CD4-positive, alpha-beta memory T cell (primary cell): ENCODE measurements around the gene HMMR. TPM values are rescaled to one million over a fixed set of nuclear protein-coding genes. Genes with fewer than 3 reads are reported as not detected.
A peak's percentile ranks its signal among the peaks of the same experiment; 100 is the strongest.

ENCODE experiments used
- CTCF ChIA-PET: fragments of 350-600 bp; sonication (Branson Sonifier 250); formaldehyde crosslinking; loops from one replicate; lab custom pipeline; 2021; ENCODE audit warnings: inconsistent platforms; ENCODE audit not compliant: partially characterized antibody; lab: Charles Lee
- POLR2A ChIA-PET: fragments of 350-600 bp; sonication (Branson Sonifier 250); formaldehyde crosslinking; loops from one replicate; lab custom pipeline; 2021; ENCODE audit not compliant: partially characterized antibody; lab: Charles Lee
- DNase-seq, 5 donors: peaks; one replicate each; pipeline versions ENCODE4 v3.0.0 to v3.0.0-alpha.2; 2020 to 2022; ENCODE audit warnings: mixed read lengths in 1 of 5
- H3K27ac ChIP-seq: one replicate; pipeline ENCODE4 v1.7.0; 2013; ENCODE audit warnings: low read depth, low read length
- H3K27me3 ChIP-seq: 2 replicates; pipeline ENCODE4 v1.7.0; 2013; ENCODE audit warnings: mild to moderate bottlenecking, low read length, moderate library complexity; ENCODE audit not compliant: insufficient read depth
- H3K36me3 ChIP-seq: 2 replicates; pipeline ENCODE4 v1.7.0; 2013; ENCODE audit warnings: mild to moderate bottlenecking, low read length, moderate library complexity; ENCODE audit not compliant: insufficient read depth
- H3K4me1 ChIP-seq: 2 replicates; pipeline ENCODE4 v1.7.0; 2013; ENCODE audit warnings: mild to moderate bottlenecking, low read length, moderate library complexity; ENCODE audit not compliant: insufficient read depth
- H3K4me3 ChIP-seq, 2 donors: one replicate each; pipeline ENCODE4 v1.7.0; 2013; ENCODE audit warnings: low read length in 2 of 2, mild to moderate bottlenecking in 1 of 2
- H3K9me3 ChIP-seq, 2 donors: one replicate each; pipeline ENCODE4 v1.7.0; 2013; ENCODE audit warnings: low read length in 2 of 2, control low read depth in 1 of 2; ENCODE audit not compliant: control insufficient read depth in 1 of 2
- H3K27ac Mint-ChIP-seq, 7 donors: one replicate each; pipeline ENCODE4 v1.8.0; 2020 to 2021; ENCODE audit warnings: mixed read lengths in 7 of 7, mild to moderate bottlenecking in 6 of 7, inconsistent platforms in 3 of 7, moderate library complexity in 3 of 7
- H3K27me3 Mint-ChIP-seq, 2 donors: one replicate each; pipeline ENCODE4 v1.8.0; 2020 to 2021; ENCODE audit warnings: mixed read lengths in 2 of 2
- H3K36me3 Mint-ChIP-seq, 2 donors: one replicate each; pipeline ENCODE4 v1.8.0; 2020 to 2021; ENCODE audit warnings: mixed read lengths in 2 of 2, inconsistent platforms in 1 of 2, mild to moderate bottlenecking in 1 of 2
- H3K4me1 Mint-ChIP-seq, 4 donors: one replicate each; pipeline ENCODE4 v1.8.0; 2020 to 2021; ENCODE audit warnings: mixed read lengths in 4 of 4, mild to moderate bottlenecking in 1 of 4
- H3K4me3 Mint-ChIP-seq, 8 donors: one replicate each; pipeline ENCODE4 v1.8.0; 2020 to 2021; ENCODE audit warnings: mixed read lengths in 8 of 8, mild to moderate bottlenecking in 7 of 8, moderate library complexity in 6 of 8, inconsistent platforms in 3 of 8
- H3K9me3 Mint-ChIP-seq, 8 donors: one replicate each; pipeline ENCODE4 v1.8.0; 2020 to 2021; ENCODE audit warnings: mixed read lengths in 8 of 8, mild to moderate bottlenecking in 5 of 8, inconsistent platforms in 3 of 8, moderate library complexity in 1 of 8
- intact Hi-C: fragments of 100-400 bp; cut with micrococcal nuclease; formaldehyde crosslinking; loops from one replicate; pipeline ENCODE4 v1.15.1; 2023
- polyA plus RNA-seq, 2 donors: library from polyadenylated mRNA; unstranded; fragments of 300-500 nt; fragmentation: Illumina TruSeq; gene quantifications; one replicate each; pipeline ENCODE4 v1.2.3, GENCODE V29; 2021
- total RNA-seq, 2 experiments: library from RNA; stranded (reverse); gene quantifications; one replicate each; pipeline ENCODE4 v1.2.3, GENCODE V29; 2021

The HMMR gene
- total and polyA plus RNA-seq, 4 experiments from 2014 or later: 0.11 to 0.42 (median 0.15) TPM; not detected in 1

GRCh38 chr5:163504079-163504931 lies 43.9 kb downstream of the HMMR start:
- no peaks in the 10 kb centered on the region for H3K36me3 ChIP-seq
- CTCF ChIA-PET: interaction anchor here (1.4 to 5.1 kb wide), 10 partner anchors 13 to 100 kb away, joined by 3 to 63 read pairs (median 8); partner anchors contain the start of genes CCNG1, HMMR and NUDCD2
- H3K9me3 ChIP-seq: no peaks in the 10 kb centered on the region
- Mint-ChIP-seq H3K9me3 (no peaks in the 10 kb centered on the region), H3K4me3 (peak overlapping the region; percentile 92 to 100 (median 98)), H3K4me1 (peaks cover 26 to 58% (median 36%) of the 10 kb centered on the region in 4 donors), H3K27me3 (no peaks in the 10 kb centered on the region), H3K27ac (peak overlapping the region; percentile 97 to 100 (median 99)), H3K36me3 (peaks cover 4 to 27% of the 10 kb centered on the region in 2 donors)
- peak overlapping the region; percentile 90 for H3K27ac ChIP-seq
- POLR2A ChIA-PET: interaction anchor here (1.1 to 9.9 kb wide), 13 partner anchors 10 to 69 kb away, joined by 3 to 257 read pairs (median 8); partner anchors contain the start of genes CCNG1, HMMR and NUDCD2
- H3K4me3 ChIP-seq: peak overlapping the region; percentile 70 to 75
- DNase-seq: peak; percentile 23 to 51 (median 31)
- H3K27me3 ChIP-seq: no peaks in the 10 kb centered on the region
- peaks cover 29% of the 10 kb centered on the region for H3K4me1 ChIP-seq
- intact Hi-C loops: no loop called here

GRCh38 chr5:163505049-163505367 lies 44.6 kb downstream of the HMMR start:
- peak overlapping the region; percentile 90 for H3K27ac ChIP-seq
- H3K4me1 ChIP-seq: peaks cover 36% of the 10 kb centered on the region
- H3K36me3 Mint-ChIP-seq: peaks cover 4 to 30% of the 10 kb centered on the region in 2 donors
- intact Hi-C loops: loop anchor here (1.0 kb wide), 2 partner anchors 45 to 68 kb away; partner anchors contain the start of genes CCNG1, HMMR and NUDCD2
- H3K27me3 Mint-ChIP-seq: no peaks in the 10 kb centered on the region
- no peaks in the 10 kb centered on the region for H3K27me3 ChIP-seq
- H3K9me3 ChIP-seq: no peaks in the 10 kb centered on the region
- peaks cover 29 to 65% (median 41%) of the 10 kb centered on the region in 4 donors for H3K4me1 Mint-ChIP-seq
- H3K9me3 Mint-ChIP-seq: no peaks in the 10 kb centered on the region
- no peaks in the 10 kb centered on the region for H3K36me3 ChIP-seq
- H3K4me3 ChIP-seq: peak overlapping the region; percentile 70 to 75
- no peak for DNase-seq
- POLR2A ChIA-PET: interaction anchor here (0.6 to 9.9 kb wide), 21 partner anchors 11 to 69 kb away, joined by 3 to 257 read pairs (median 6); partner anchors contain the start of genes CCNG1, HMMR and NUDCD2
- peak overlapping the region; percentile 97 to 100 (median 99) for H3K27ac Mint-ChIP-seq
- peak overlapping the region; percentile 92 to 100 (median 98) for H3K4me3 Mint-ChIP-seq
- CTCF ChIA-PET: interaction anchor here (0.7 to 5.1 kb wide), 13 partner anchors 26 to 87 kb away, joined by 3 to 63 read pairs (median 4); partner anchors contain the start of genes CCNG1, HMMR and NUDCD2

DNA sequence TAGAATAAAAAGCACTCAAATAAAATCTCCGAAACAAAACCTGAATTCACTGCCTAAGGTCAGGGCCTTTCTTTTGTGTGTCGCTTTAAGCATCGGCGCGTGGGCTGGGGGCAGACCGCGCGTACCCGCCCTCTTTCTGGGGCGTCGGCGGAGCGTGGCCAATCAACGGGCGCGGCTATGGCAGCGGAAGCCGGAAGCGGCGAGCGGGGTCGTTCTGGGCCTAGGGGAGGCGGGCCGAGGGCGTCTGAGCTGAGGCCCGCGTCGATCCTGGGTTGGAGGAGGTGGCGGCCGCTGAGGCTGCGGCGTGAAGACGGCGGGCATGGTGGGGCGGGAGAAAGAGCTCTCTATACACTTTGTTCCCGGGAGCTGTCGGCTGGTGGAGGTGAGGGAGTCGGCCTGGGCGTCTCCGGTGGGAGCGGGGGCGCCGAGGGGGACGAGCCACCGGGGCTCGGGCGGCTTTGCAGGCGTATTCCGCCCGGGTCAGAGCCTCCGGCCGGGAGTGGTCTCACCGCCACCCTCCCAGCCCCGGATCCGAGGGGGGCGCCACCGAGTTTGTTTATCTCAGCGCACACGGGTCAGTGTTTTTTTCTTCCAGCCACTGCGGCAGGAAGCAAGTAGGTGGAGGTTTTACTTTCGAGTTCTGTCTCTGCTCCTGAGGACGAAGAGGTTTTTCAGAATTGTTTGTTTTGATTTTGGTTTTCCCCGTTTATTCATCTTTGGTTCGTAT lies 45.1 kb downstream of the HMMR start, which contains the start of gene MAT2B:
Gene MAT2B (plus strand): TSS at position 252 of the 727 bp plus-strand sequence. CDS start 68 bp downstream, at position 320.
- CTCF ChIA-PET: interaction anchor here (0.7 to 5.1 kb wide), 13 partner anchors 27 to 88 kb away, joined by 3 to 63 read pairs (median 4); partner anchors contain the start of genes CCNG1, HMMR and NUDCD2
- Mint-ChIP-seq H3K4me3 (peak within 1 kb of the TSS; percentile 92 to 100 (median 98)), H3K27me3 (no peaks in the 10 kb centered on the region), H3K4me1 (peaks cover 30 to 71% (median 45%) of the 10 kb centered on the region in 4 donors), H3K27ac (peak within 1 kb of the TSS; percentile 97 to 100 (median 99)), H3K36me3 (peaks cover 4 to 31% of the 10 kb centered on the region in 2 donors), H3K9me3 (no peaks in the 10 kb centered on the region)
- Histone ChIP-seq H3K4me1 (peaks cover 42% of the 10 kb centered on the region), H3K27me3 (no peaks in the 10 kb centered on the region), H3K27ac (peak within 1 kb of the TSS; percentile 90), H3K4me3 (peak within 1 kb of the TSS; percentile 70 to 75), H3K36me3 (no peaks in the 10 kb centered on the region), H3K9me3 (no peaks in the 10 kb centered on the region)
- POLR2A ChIA-PET: interaction anchor here (0.6 to 9.9 kb wide), 19 partner anchors 11 to 70 kb away, joined by 3 to 257 read pairs (median 6); partner anchors contain the start of genes CCNG1, HMMR and NUDCD2
- intact Hi-C loops: loop anchor here (1.0 kb wide), 2 partner anchors 45 to 68 kb away; partner anchors contain the start of genes CCNG1, HMMR and NUDCD2
- DNase-seq: peak; percentile 95 to 97 (median 95)

DNA sequence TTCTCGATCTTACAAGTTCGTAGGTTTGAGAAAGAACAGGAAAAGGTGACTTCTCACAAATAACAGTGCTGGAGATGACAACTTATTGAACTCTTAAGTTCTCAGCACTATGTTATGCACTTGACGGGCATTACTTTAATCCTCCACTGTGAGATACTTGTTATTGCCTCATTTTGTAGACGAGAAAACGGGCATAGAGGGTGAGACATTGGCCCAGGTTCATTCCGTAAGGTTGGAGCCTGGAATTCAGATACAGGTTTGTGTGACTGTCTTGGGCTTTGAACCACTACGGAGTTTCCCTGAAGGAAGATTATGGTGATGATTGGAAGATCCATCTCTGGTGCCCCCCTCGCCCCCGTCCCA lies 45.6 kb downstream of the HMMR start:
- peak overlapping the region; percentile 97 to 100 (median 99) for H3K27ac Mint-ChIP-seq
- Histone ChIP-seq H3K27me3 (no peaks in the 10 kb centered on the region), H3K4me1 (peaks cover 47% of the 10 kb centered on the region), H3K27ac (peak overlapping the region; percentile 90), H3K9me3 (no peaks in the 10 kb centered on the region), H3K4me3 (peak overlapping the region; percentile 69 to 75), H3K36me3 (no peaks in the 10 kb centered on the region)
- H3K4me3 Mint-ChIP-seq: peak overlapping the region; percentile 92 to 100 (median 98)
- peaks cover 35 to 76% (median 50%) of the 10 kb centered on the region in 4 donors for H3K4me1 Mint-ChIP-seq
- DNase-seq: peak in 1 of 5 donors; percentile 45
- H3K9me3 Mint-ChIP-seq: no peaks in the 10 kb centered on the region
- CTCF ChIA-PET: interaction anchor here (0.9 to 5.1 kb wide), 13 partner anchors 27 to 68 kb away, joined by 3 to 63 read pairs (median 5); partner anchors contain the start of genes CCNG1, HMMR and NUDCD2
- intact Hi-C loops: no loop called here
- no peaks in the 10 kb centered on the region for H3K27me3 Mint-ChIP-seq
- H3K36me3 Mint-ChIP-seq: peaks cover 7 to 37% of the 10 kb centered on the region in 2 donors
- POLR2A ChIA-PET: interaction anchor here (0.8 to 9.9 kb wide), 18 partner anchors 10 to 68 kb away, joined by 3 to 257 read pairs (median 6); partner anchors contain the start of genes CCNG1, HMMR and NUDCD2

DNA sequence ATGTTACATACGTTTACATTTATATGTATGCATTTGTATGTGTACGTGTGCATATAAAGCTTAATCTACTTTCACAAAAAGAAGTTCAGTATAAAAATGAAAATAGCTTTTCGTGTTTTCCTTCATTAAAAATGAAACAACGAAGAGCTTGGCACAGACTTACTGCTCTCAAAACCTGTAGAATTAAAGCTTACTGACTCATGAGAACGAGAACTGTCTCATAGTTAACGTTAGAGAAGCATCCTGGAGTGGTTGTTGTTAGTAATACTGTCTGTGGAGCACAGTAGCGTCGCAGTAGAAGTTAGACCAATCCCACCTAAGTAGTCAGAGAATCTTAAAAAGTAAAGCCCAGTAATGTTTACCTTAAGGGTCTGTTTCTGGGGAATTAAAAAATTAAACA lies 46.3 kb downstream of the HMMR start:
- Mint-ChIP-seq H3K9me3 (no peaks in the 10 kb centered on the region), H3K4me1 (peaks cover 35 to 78% (median 52%) of the 10 kb centered on the region in 4 donors), H3K27ac (peak overlapping the region; percentile 97 to 100 (median 99)), H3K27me3 (no peaks in the 10 kb centered on the region), H3K4me3 (peak overlapping the region; percentile 92 to 100 (median 98)), H3K36me3 (peaks cover 8 to 37% of the 10 kb centered on the region in 2 donors)
- no peaks in the 10 kb centered on the region for H3K36me3 ChIP-seq
- H3K4me3 ChIP-seq: peak overlapping the region; percentile 69 to 75
- DNase-seq: peak in 4 of 5 donors; percentile 4 to 50 (median 13)
- intact Hi-C loops: no loop called here
- H3K27ac ChIP-seq: peak overlapping the region; percentile 90
- H3K4me1 ChIP-seq: peaks cover 49% of the 10 kb centered on the region
- POLR2A ChIA-PET: interaction anchor here (0.6 to 9.9 kb wide), 5 partner anchors 16 to 65 kb away, joined by 3 to 257 read pairs (median 3); partner anchors contain the start of genes HMMR and NUDCD2
- no peaks in the 10 kb centered on the region for H3K9me3 ChIP-seq
- CTCF ChIA-PET: interaction anchor here (0.6 to 3.2 kb wide), 2 partner anchors 13 to 46 kb away, joined by 3 to 33 read pairs; partner anchors contain the start of genes HMMR and NUDCD2
- no peaks in the 10 kb centered on the region for H3K27me3 ChIP-seq

DNA sequence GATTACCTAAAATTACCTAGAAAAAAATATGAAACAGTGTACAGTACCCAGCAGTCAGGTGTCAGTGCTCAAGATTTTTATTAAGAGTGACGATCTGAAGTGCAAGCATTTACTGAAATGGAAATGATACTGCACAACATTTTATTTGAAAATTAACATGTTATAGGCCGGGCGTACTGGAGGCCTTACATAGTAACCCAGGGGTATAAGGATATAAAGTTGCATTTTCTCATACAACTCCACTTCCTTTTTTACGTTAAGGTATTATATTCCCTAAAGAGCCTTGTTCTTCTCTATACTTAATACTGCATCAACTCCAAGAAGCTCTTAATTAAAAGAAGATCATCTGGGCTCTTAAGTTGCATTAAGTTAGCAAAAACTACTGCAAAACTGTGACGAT lies 48.3 kb downstream of the HMMR start:
- Histone ChIP-seq H3K27ac (peak overlapping the region; percentile 90), H3K9me3 (no peaks in the 10 kb centered on the region), H3K36me3 (peaks cover 17% of the 10 kb centered on the region), H3K4me3 (peak overlapping the region; percentile 19 to 75), H3K27me3 (no peaks in the 10 kb centered on the region), H3K4me1 (peaks cover 61% of the 10 kb centered on the region)
- Mint-ChIP-seq H3K9me3 (no peaks in the 10 kb centered on the region), H3K4me3 (peak overlapping the region; percentile 92 to 100 (median 98)), H3K27ac (peak overlapping the region; percentile 97 to 100 (median 99)), H3K36me3 (peaks cover 21 to 55% of the 10 kb centered on the region in 2 donors), H3K27me3 (no peaks in the 10 kb centered on the region), H3K4me1 (peaks cover 42 to 80% (median 57%) of the 10 kb centered on the region in 4 donors)
- CTCF ChIA-PET: interaction anchor here (0.7 to 3.2 kb wide), 6 partner anchors 8 to 100 kb away, joined by 3 to 33 read pairs (median 4); partner anchors contain the start of genes CCNG1, HMMR and NUDCD2
- intact Hi-C loops: loop anchor here (2.0 kb wide), 1 partner anchor 14 kb away; no protein-coding TSS in a partner anchor
- POLR2A ChIA-PET: interaction anchor here (1.1 to 9.9 kb wide), 4 partner anchors 8 to 49 kb away, joined by 3 to 257 read pairs (median 4); partner anchors contain the start of genes HMMR and NUDCD2
- DNase-seq: no peak
